GM19397 (cell line): Measurements from ENCODE around the gene RAD54L.

ENCODE experiments used
- ATAC-seq: cut with Tn5 transposase; IDR thresholded peaks from one replicate; pipeline ENCODE4 v1.9.1; 2021; ENCODE audit warnings: mild to moderate bottlenecking, moderate library complexity; ENCODE audit not compliant: unreplicated experiment

The RAD54L gene

DNA sequence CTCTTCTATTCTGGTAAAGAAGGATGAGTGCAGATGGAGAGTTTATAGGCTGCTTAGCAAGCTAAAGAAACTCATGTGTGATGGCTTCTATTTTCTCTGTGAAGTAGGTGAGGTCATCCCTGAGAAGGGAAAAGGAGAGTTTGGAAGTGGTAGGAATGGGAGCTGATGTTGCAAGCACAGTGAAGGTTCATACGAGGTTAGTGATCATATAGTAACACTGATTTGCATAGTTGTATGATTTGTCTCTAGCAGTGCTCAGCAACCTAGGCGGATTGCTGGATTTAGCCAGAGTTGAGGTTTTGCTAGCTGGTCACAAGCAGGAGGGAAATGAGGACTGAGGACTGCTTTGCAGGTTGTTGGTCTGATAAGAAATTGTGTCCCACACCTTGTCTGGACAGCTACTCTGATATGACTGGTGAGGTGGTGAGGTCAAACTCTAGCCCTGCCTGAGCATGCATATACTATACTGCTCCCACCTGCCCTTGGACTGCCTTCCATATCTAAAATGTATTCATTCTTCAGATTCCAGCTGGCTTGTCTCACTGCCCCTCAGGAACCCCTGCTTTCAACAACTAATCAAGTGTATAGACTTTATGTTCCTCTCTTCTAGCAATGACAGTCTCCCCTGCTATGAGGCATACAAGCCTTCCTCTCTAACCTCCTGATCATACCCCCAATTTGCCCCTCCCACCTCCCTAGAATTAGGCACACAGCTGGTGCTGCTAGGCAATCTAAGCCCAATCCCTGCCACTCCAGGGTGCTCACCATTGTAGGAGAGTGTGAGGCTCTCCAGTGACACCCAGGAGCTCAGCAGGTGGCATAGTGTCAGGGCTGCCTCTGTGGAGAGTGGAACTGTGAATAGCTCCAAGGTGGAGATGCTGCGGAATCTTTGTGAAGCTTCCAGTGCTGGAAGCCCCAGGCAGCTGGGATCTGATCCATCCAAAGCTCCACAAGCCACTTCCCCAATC lies 37.3 kb downstream of the RAD54L start:
- no peak for ATAC-seq

DNA sequence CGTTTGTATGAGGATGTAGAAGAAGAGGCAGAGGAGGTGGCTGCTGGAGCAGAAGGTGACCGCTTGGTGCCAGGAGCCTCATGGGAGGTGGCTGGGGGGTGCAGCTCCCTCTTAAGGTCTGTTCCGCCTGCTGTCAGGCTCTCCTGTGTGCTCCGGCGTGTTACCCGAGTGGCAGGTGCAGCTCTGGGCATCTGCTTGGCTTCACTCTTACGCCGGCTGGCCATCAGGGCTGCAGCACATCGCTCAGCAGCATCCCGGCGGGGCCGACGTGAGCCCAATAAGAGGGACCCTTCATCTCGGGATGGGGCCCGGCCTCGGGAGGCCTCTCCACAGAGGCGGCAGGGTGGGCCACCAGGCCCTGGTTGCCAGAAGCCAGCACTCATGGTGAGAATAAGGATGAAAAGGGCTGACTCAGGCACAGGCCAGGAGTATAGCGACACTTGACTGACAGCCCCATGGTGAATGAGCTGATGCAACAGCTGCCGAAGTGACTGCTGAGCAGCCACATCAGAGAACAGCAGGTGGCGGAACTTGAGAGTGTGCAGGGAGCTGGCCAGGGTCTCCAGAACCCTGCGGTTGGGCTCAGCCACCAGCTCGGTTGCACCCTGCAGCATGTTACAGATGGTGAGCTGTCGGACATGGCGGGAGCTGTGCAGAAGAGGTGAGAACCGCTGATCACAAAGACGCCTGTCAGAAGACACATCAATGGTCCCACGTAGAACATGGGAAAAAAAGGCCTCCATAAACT lies 38.3 kb downstream of the RAD54L start:
- no peak for ATAC-seq

DNA sequence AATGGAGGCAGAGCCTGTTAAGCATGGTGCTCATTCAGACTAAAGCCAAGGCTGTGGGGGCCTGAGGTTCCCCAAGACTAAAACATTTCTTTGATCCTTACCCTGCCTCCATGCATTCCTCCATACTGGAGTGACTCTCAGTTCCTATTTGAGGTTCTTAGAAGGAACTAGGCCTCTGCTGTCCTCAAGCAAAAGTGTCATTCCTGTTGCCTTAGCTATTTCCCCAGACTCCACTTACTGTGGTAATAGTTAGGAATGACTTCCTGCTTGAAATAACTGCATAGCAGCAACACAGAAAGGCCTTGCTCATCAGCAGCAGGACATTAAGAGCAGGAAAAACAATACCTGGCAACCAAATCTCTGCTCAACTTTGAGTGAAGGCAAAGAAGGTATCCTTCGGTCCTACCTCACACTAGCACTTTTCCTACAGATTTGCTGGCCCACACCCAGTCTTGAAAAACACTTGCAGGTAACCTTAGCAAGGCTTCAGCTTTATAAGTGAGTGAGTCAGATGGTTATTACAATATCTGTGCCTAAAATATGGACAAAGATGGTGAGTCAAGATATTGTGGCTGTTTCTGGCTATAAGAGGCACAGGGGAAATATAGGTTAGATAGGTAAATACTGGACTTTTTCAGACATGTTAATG lies 41.0 kb downstream of the RAD54L start:
- ATAC-seq: no peak

DNA sequence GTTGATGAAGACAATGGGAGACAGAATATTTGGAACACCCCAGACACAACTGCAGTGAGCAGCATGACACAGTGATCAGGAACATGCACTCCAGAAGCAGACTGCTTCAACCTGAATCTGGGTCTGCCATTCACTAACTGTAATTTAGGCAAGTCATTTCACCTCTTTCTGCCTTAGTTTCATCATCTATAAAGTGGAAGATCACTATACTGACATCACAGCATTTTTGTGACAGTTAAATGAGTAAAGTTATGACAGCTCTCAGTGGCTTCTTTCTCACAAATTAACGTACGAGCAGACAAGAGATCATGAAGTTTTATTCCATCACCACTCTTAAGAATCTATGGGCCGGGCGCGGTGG lies 41.6 kb downstream of the RAD54L start:
- no peak for ATAC-seq

DNA sequence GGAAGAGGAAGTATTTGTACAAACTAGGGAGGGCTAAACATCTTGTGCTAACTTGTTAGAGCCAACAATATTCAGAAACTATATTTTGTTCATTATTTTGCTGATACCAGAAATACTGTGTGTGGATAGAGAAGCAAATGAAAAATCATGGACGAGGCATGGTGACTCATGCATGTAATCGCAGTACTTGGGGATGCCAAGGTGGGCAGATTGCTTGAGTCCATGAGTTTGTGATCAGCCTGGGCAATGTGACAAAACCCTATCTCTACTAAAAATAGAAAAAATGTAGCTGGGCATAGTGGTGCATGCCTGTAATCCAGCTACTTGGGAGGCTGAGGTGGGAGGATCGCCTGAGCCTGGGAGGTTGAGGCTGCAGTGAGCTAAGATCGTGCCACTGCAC lies 42.4 kb downstream of the RAD54L start:
- ATAC-seq: no peak

DNA sequence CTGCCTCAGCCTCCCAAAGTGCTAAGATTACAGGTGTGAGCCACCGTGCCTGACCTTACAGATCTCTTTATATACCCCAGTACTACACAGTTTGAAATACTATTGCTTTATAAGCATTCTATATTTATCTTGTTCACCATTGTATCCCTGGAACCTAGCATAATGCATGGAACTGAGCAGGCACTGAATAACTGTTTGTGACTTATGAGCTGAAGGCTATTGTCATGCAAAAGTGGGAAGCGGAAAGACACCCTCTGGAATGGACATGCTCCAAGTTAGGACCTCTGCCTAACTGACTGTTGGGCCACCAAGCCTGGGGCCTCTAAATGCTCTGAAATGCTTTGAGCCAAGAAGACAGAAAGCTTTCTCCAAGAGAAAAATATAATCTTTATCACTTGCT lies 47.7 kb downstream of the RAD54L start:
- no peak for ATAC-seq

DNA sequence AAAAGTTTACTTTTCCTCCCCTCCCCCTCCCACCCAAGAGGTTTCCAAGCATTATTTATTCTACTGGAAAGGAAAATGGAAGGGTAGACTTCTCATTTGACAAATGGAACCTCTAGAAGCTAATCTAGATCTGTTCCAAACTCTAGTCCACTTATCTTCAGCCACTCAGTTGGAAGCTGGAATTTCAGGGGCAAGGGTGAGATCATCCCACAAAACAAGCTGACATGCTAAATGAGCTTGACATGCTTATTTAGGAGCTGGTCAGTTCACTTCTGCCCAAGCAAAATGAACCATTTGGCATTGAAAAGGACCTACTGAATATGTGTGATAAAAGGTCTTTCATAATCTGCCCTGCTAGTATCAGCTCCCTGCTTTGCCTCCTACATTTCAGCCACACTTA lies 50.8 kb downstream of the RAD54L start:
- ATAC-seq: no peak

DNA sequence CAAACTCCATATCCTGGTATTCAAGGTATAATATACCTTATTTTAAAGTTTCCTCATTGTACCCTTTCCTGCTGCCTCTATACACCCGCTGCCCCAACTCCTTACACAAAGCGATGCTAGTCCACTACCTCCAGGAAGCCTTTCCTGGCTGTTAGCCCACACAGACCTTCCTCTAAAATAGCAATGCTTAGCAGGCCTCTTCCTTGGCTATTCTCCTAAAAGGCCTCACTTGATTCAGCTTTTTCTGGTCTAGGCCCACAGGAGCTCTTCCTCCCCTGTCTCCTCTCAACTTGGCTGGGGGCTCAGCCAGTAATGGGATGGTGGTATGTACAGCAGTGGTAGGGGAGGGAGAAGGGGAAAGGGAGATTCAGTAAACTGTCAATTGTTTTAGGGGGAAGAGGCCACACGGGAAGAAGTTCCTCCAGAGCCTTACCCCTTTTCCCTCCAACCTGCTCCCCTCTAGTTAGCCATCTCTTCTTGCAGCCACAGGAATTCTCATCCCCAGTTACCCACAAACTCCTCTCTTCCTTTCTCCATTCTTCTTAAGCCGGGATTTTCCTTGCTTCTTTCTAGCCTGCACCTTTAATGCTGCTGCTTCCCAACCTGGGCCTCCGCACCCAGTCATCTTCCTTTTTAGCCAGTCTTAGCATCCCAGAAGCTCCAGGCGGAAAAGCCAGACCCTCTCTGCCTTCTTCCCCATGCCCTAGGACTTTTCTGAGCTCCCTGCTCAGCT lies 53.3 kb downstream of the RAD54L start:
- no peak for ATAC-seq

DNA sequence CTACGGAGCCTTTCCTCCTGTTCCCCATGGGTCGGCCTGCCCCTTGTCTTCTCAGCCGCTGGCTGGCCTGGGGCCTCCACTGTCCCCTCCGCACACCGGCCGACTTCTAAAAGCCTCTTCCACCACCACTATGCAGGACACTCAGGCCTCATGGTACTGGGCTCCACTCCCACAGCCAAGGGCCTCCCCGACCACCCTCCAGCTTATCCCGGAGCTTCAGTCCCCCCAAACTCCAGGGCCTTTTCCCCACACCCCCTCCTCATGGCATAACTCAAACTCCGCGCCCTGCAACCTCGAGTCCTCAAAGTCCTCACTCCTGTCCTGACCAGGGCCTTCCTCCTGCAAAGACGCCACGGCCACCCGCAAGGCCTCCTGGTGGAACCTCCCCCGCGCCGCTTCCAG lies 53.8 kb downstream of the RAD54L start:
- ATAC-seq: no peak

DNA sequence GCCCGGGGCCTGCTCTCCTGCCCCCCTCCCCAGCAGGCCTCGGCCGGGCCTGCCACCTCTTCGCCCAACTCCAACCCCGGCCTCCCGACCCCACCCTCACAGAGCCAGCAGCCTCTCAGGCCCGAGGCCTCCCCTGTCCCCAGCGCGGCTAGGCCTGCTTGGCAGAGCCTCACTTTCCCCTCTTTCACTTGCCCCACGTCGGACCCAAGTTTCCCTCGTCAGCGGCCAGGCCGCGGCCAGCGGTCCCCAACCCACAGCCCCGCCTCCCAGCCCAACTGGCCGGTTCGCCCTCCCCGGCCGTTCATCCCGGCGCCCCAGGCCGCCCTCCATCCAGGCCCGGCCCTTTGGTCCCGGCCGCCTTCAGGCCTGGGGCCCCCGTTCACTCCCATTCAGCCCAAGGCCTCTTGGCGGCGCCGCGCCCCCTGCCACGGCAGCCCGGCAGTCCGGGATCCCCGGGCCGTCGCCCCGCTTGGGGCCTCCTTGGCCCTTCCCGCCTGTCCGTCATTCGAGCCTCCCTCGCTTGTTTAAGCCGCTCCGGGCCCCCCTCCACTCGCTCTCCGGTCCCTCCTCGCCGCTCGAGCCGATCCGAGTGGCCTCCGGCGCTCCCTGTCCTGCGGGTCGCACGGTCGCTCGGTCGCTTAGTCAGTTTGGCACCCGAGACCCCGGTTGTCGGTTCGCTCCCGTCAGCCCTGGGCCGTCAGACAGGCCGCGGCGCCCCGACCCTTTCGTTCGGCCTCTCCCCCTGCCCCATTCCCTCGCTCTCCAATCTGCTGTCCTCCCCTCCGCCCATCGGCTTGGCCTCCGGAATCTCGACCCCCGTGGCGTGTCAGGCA lies 54.5 kb downstream of the RAD54L start:
- ATAC-seq: peak; percentile 34

DNA sequence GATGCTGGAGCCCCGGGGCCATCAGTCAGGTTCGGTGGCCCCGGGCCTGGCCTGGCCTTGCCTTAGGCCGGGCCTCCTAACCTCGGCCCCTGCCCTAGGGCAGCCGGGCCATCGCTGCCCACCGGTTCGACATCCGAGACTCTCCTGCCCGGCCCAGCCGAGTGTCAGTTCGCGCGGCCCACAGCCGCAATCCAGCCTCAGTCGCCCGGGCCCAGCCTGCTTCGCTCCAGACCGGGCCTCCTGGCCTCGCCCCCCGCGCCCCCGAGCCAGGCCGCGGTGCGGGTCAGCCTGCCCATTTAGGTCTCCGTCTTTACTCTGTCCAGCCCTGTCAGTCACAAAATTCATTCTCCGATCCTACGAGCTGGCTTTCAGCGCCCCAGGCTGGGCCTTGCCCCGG lies 55.1 kb downstream of the RAD54L start:
- ATAC-seq: peak; percentile 23

DNA sequence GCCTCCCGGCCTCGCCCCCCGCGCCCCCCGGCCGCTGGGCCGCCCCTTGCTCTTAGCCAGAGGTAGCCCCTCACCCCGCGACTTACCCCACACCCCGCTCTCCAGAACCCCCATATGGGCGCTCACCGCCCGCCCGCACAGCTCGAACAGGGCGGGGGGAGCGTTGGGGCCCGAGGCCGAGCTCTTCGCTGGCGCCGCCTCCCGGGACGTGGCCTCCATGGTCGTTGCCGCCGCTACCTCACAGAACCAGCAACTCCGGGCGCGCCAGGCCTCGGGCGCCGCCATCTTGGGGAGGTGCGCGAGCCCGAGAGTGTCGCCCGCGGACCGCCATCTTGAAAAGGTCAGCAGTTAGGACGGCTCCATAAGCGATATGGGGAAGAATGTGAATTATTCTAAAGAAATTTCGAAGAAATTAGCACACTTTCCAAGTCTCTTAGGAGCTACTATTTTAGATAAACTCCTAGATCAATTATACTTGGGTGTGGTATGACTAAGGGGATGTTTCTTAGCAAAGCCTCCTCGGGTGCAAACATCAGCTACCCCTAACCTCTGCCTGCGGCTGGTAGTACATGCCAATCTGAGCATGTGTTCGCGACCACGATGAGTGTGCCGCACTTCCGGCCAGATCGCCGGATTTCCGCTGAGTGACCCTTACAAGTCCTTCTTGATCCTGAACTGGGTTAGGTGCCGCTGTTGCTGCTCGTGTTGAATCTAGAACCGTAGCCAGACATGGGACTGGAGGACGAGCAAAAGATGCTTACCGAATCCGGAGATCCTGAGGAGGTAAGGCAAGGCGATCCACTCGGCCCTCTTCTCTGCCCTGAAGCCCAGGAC lies 55.7 kb downstream of the RAD54L start, which contains the start of the genes LRRC41 and UQCRH:
Gene LRRC41, minus strand, starts transcription at position 579 of the 834 bp plus-strand sequence. Its CDS starts 294 bp downstream, at position 285.
Gene UQCRH, plus strand, starts transcription at position 661 of the 834 bp plus-strand sequence. Its CDS starts 69 bp downstream, at position 730.
- peak; percentile 77 for ATAC-seq

DNA sequence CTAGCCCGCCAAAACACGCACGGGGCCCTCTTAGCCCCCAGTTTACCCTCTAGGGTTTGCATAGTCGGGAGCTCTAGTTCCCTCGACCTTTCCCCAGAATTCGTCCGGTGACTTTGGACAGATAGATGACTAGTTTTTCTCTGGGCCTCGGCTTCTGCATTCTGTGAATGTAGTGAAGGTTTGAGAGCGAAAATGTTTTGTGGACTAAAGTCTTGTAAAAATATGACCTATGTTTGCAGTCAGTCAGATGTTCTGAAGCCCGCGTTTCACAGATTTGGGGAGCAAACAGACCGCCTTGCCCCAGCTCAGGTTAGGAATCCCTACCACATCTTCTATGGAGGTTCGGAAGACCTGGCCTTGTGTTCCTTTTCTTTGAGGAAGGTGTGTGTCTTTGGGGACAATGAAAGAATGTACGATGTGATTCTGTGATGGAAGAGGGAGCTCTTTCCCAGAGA lies 56.3 kb downstream of the RAD54L start:
- ATAC-seq: no peak

DNA sequence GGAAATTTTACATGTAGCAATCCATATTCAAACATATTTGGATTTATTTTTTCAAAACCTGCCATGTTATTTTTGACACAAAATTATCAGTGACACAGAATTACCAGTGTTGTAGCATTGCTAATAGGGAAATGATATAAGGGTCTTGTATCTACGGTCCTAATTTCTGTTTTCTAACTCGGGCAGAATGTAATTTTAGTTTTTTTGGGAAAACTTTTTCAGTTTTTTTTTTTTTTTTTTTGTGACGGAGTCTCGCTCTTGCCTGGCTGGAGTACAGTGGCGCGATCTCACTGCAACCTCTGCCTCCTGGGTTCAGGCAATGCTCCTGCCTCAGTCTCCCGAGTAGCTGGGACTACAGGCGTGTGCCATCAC lies 58.6 kb downstream of the RAD54L start:
- ATAC-seq: no peak

DNA sequence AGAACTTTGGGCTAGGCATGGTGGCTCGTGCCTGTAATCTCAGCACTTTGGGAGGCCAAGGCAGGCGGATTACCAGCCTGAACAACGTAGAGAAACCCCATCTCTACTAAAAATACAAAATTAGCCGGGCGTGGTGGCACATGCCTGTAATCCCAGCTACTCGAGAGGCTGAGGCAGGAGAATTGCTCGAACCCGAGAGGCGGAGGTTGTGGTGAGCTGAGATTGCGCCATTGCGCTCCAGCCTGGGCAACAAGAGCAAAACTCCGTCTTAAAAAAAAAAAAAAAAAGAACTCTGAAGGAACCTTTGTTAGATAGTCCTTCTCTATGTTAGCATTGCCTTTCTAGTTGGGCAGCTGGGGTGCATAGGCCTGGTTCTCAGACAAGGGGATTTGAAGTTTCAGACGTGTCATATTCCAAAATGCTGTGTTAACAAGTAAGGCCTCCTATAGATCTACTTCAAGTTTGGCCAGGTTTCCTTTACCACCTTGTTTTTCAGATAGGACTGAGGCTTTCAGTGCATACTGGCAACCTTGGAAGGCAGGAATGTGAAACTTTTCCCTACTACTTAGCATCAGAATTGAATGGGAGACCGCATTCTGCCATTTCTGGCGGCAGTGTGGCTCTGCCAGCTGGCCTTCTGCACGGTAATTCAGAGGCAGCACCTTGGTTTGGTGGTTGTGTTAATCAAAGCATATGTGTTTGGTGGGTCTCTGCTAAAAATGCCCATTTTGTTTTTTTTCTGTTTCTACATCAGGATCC lies 62.0 kb downstream of the RAD54L start:
- no peak for ATAC-seq

DNA sequence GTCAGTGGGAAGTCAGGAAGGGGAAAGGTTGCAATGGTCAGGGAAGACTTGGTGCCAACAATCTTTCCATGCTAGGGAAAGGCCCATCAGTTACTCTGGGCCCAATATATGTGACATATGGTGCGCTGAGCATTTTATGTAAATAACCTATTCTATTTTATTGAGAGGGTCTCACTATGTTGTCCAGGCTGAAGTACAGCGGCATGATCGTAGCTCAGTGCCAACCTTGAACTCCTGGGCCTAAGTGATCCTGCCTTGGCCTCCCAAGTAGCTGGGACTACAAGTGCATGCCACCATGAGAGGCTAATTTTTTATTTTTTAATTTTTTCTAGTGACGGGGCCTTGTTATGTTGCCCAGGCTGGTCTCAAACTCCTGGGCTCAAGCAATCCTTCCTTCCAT lies 62.8 kb downstream of the RAD54L start:
- no peak for ATAC-seq

DNA sequence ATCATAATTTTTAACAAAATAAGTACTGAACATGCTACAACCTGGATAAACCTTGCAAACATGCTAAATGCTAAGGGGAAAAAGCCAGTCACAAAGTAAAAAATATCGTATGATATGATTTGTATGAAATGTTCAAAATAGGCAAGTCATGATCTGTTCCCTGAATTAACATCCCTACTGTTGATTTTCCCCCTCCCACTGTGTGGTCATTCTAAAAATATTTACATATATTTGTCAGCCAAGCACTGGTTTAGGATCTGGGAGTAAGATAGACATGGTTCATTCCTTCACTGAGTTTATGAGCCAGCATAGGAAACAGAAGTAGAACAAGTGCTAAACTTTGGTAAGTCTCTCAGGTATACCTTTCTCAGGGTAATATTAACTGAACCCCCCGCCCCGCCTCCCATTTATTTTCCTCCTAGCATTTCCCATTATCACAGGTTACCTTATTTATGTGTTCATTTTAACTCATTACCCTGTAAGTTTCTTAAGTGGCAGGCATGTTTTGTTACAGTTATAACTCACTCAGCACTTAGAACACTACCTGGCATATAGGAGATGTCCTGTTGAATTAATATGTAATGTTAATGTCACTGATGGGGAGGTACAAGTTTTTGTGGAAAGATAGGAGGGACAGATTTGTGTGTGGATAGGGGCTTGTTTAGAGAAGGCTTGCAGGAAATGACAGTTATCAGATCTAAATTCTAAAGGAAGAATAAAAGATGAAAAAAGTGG lies 68.3 kb downstream of the RAD54L start:
- no peak for ATAC-seq
